Measurements from ENCODE around the gene ARHGAP21. TPM values are rescaled to one million over a fixed set of nuclear protein-coding genes. Genes with fewer than 3 reads are reported as not detected.

Gene ARHGAP21
- polyA plus RNA-seq, 1 donor from 2014 or later = 138 TPM

DNA sequence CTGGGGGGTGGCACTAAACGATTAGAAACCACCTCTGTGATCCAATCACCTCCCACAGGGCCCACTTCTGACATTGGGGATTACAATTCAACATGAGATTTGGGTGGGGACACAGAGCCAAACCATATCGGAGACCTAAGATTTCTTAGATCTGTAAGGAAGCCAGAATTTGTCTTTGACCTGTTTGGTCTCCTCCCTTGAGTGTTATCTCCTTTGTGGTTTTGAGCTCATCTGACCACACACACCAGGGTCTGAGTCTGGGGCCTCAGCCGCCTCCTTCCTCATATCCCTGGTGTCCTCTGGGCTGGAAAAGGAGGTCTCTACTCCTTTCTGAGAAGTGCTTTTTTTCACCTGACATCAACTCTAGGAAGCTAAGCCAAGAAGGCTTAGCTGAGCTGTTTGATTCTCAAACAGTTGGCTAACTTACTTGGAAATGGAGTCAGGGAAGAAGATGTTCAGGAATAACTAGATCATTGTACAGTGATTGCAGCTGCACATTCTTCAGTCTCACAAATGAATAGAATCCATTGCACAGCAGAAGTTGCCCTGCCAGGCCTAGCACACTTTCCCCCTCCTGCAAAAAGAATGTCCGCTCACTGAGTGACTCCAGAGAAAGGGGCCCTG is 167.4 kb downstream of the ARHGAP21 start:
- Histone ChIP-seq H3K9ac (ENCODE audit: low read length) (no peak overlapping the region), H2AFZ (ENCODE audit: low read depth, low read length) (no peak overlapping the region), H3K4me2 (ENCODE audit: low read length) (no peak overlapping the region), H4K20me1 (ENCODE audit: insufficient read depth) (no peaks in the 10 kb centered on the region), H3K27me3 (ENCODE audit: insufficient read depth, low read depth, low read length) (no peaks in the 10 kb centered on the region), H3K27ac (ENCODE audit: low read length) (no peak overlapping the region), H3K36me3 (ENCODE audit: insufficient read depth, low read length) (no peaks in the 10 kb centered on the region), H3F3A (ENCODE audit: insufficient read depth, low read length, poor library complexity, severe bottlenecking) (no peaks in the 10 kb centered on the region), H3K9me2 (ENCODE audit: insufficient read depth, low read length) (no peaks in the 10 kb centered on the region), H3K4me3 (ENCODE audit: low read length) (no peak overlapping the region), H3K79me2 (replicated peaks; ENCODE audit: insufficient read depth, low read length) (no peaks in the 10 kb centered on the region), H3K9me3 (ENCODE audit: low read length) (no peaks in the 10 kb centered on the region)
- TF ChIP-seq EZH2 (IDR thresholded peaks at IDR 0.05; ENCODE audit: borderline replicate concordance, insufficient read depth, low read length, poor library complexity, severe bottlenecking) = no peak
- TF ChIP-seq POLR2AphosphoS5 (IDR thresholded peaks at IDR 0.05) = no peak
- TF ChIP-seq MXI1 (conservative IDR thresholded peaks at IDR 0.05; ENCODE audit: poor library complexity, severe bottlenecking) = no peak
- no peak for TF ChIP-seq REST (IDR thresholded peaks at IDR 0.05; ENCODE audit: borderline replicate concordance)
- TF ChIP-seq CTCF (IDR thresholded peaks at IDR 0.05; ENCODE audit: poor library complexity, severe bottlenecking) = no peak
- TF ChIP-seq EP300 (conservative IDR thresholded peaks at IDR 0.05; ENCODE audit: poor library complexity, severe bottlenecking) = no peak
- TF ChIP-seq RAD21 (conservative IDR thresholded peaks at IDR 0.05) = no peak
- TF ChIP-seq TAF1 (IDR thresholded peaks at IDR 0.05; ENCODE audit: low read depth) = no peak
- TF ChIP-seq SMC3 (conservative IDR thresholded peaks at IDR 0.05; ENCODE audit: poor library complexity) = no peak

GRCh38 chr10:24554036-24554435 is 169.7 kb downstream of the ARHGAP21 start:
- H3K9ac ChIP-seq (ENCODE audit: low read length) = no peak overlapping the region
- no peaks in the 10 kb centered on the region for H3K9me3 ChIP-seq (ENCODE audit: low read length)
- no peaks in the 10 kb centered on the region for H3K36me3 ChIP-seq (ENCODE audit: insufficient read depth, low read length)
- no peak overlapping the region for H3K4me3 ChIP-seq (ENCODE audit: low read length)
- TF ChIP-seq REST (IDR thresholded peaks at IDR 0.05; ENCODE audit: borderline replicate concordance) (no peak), TAF1 (IDR thresholded peaks at IDR 0.05; ENCODE audit: low read depth) (no peak), EZH2 (IDR thresholded peaks at IDR 0.05; ENCODE audit: borderline replicate concordance, insufficient read depth, low read length, poor library complexity, severe bottlenecking) (no peak), MXI1 (conservative IDR thresholded peaks at IDR 0.05; ENCODE audit: poor library complexity, severe bottlenecking) (no peak), EP300 (conservative IDR thresholded peaks at IDR 0.05; ENCODE audit: poor library complexity, severe bottlenecking) (no peak), CTCF (IDR thresholded peaks at IDR 0.05; ENCODE audit: poor library complexity, severe bottlenecking) (no peak), POLR2AphosphoS5 (IDR thresholded peaks at IDR 0.05) (no peak), SMC3 (conservative IDR thresholded peaks at IDR 0.05; ENCODE audit: poor library complexity) (no peak), RAD21 (conservative IDR thresholded peaks at IDR 0.05) (no peak)
- H3K27me3 ChIP-seq (ENCODE audit: insufficient read depth, low read depth, low read length) = no peaks in the 10 kb centered on the region
- H3K79me2 ChIP-seq (replicated peaks; ENCODE audit: insufficient read depth, low read length) = no peaks in the 10 kb centered on the region
- H3K27ac ChIP-seq (ENCODE audit: low read length) = no peak overlapping the region
- no peak overlapping the region for H3K4me2 ChIP-seq (ENCODE audit: low read length)
- H2AFZ ChIP-seq (ENCODE audit: low read depth, low read length) = no peak overlapping the region
- no peaks in the 10 kb centered on the region for H3F3A ChIP-seq (ENCODE audit: insufficient read depth, low read length, poor library complexity, severe bottlenecking)
- no peaks in the 10 kb centered on the region for H4K20me1 ChIP-seq (ENCODE audit: insufficient read depth)
- H3K9me2 ChIP-seq (ENCODE audit: insufficient read depth, low read length) = no peaks in the 10 kb centered on the region

Data from neural cell (in vitro differentiated cells).